Prostate gland (tissue), 2 donors: Measurements from ENCODE around the gene PPP2R2D.

Source experiments
- POLR2A ChIP-seq: fragments of 450-650 bp; IDR thresholded peaks from one replicate; pipeline ENCODE4 v1.6.1; 2016; ENCODE audit warnings: antibody characterized with exemption, mild to moderate bottlenecking
- TF ChIP-seq, protein P1 (sequence below), 4 experiments: fragments of 200-600 bp in 2 of 4; fragments of 450-650 bp in 2 of 4; sonication (generic) in 2 of 4; IDR thresholded peaks; 1 replicate in 3 of 4; 2 replicates in 1 of 4; pipeline ENCODE4 v1.5.1; 2016 to 2019; ENCODE audit warnings: antibody characterized with exemption in 4 of 4, mild to moderate bottlenecking in 2 of 4, moderate library complexity in 2 of 4

DNA sequence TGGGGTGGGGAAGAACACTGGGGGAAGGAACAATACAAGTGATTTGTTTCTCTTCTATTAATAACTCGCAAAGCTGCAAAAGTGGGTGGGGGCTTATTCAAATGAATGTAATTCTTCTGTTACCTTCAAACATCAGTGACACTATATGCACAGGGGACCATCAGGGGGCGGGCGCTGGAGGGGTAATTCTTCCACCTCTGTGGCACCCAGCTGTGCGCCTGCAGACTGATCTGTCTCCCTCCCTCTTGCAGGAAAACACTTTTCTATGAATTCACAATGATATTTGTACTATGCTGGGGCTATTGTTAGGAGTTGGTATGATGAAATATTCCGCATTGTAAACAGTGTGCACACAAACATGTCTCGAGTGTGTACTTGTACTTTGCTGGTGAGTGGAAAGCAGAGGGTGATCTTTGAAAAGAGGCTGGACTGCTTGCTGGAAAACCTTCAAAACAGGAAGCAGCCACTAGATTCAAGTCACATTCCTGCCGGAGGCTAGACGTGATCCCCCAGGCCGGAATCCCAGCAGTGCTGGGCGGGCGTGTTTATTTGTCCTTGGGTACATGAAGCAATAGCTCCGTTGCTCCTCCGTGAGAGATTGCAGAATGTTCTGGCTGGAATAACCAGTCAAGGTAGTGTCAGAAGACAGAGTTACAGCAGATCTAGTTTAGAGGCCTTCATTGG lies 96.7 kb downstream of the PPP2R2D start:
- TF ChIP-seq, protein P1, sequence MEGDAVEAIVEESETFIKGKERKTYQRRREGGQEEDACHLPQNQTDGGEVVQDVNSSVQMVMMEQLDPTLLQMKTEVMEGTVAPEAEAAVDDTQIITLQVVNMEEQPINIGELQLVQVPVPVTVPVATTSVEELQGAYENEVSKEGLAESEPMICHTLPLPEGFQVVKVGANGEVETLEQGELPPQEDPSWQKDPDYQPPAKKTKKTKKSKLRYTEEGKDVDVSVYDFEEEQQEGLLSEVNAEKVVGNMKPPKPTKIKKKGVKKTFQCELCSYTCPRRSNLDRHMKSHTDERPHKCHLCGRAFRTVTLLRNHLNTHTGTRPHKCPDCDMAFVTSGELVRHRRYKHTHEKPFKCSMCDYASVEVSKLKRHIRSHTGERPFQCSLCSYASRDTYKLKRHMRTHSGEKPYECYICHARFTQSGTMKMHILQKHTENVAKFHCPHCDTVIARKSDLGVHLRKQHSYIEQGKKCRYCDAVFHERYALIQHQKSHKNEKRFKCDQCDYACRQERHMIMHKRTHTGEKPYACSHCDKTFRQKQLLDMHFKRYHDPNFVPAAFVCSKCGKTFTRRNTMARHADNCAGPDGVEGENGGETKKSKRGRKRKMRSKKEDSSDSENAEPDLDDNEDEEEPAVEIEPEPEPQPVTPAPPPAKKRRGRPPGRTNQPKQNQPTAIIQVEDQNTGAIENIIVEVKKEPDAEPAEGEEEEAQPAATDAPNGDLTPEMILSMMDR (IDR thresholded peaks at IDR 0.05) = no peak
- TF ChIP-seq POLR2A = peak; percentile 40
